ENCODE results near the gene LAPTM4A.

- TF ChIP-seq CTCF (IDR thresholded peaks at IDR 0.05 in 8 of 11, conservative IDR thresholded peaks at IDR 0.05 in 3 of 11) = no peak
- no peak for TF ChIP-seq POLR2AphosphoS5 (IDR thresholded peaks at IDR 0.05)
Observed at GRCh38 chr2:19987936-19988335, 63.5 kb downstream of the LAPTM4A start.

All from spleen (tissue), 7 donors.